GM20431 (cell line): ENCODE results near the gene GATAD2A.

Source experiments
- in situ Hi-C: fragments of 300-500 bp; cut with MseI, MboI; formaldehyde crosslinking; loops from one replicate; pipeline ENCODE4 v1.15.0; 2020; ENCODE audit warnings: low sequenced_read_pairs; ENCODE audit not compliant: unreplicated experiment

GATAD2A gene

GRCh38 chr19:19420570-19421298 is 15.3 kb downstream of the GATAD2A start:
- in situ Hi-C loops: no loop called here

DNA sequence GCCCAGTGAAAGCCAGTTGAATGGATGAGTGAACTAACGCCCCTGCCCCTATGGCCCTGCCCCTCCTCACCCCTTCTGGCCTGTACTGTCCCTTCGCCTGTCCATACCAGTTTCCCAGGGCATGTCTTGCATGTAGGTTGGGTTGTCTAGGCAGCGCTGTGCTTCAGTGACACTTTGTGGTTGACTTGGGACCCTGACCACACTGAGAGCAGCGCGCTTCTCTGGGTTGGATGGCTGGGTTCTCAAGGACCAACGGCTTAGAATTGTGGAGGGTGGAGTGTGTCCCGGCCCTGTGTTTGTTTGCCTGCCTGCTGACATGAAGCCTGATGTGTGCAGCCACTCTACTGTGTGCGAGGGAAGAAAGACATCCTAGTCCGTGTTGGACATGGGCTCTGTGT is 15.8 kb downstream of the GATAD2A start:
- in situ Hi-C loops: no loop called here

GRCh38 chr19:19422156-19422555 is 16.7 kb downstream of the GATAD2A start:
- in situ Hi-C loops: no loop called here

GRCh38 chr19:19423322-19423721 is 17.8 kb downstream of the GATAD2A start:
- in situ Hi-C loops: no loop called here

DNA sequence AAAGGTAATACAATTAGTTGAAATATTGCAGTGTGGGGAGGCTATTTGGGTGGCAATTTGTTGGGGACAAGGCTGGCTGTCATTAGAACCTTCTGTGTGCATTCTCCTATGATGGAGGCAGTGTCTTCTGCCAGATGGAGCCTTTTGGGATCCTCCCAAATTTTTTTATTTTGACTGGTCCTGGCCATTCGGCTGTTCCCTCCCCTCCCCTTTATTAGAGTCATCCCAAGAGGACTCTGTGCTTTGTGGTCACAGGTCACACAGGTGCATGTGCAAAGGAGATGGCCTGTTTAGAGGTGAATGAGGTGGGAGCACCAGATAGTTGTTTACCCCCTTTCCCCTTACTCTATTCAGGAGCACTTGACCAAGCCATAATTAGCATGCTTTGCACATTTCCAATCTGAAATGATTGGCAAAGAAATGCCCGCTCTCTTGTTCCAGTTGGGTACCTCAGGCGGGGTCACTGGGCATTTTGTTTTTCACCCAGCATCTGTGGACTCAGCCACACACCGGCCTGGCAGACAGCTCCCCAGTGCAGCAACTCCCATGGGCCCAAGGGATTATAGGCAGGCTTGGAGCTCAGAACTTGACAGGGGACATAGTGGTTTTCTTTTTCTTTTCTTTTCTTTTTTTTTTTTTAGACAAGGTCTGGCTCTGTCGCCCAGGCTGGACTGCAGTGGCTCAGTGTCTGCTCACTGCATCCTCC is 19.8 kb downstream of the GATAD2A start:
- in situ Hi-C loops: no loop called here

DNA sequence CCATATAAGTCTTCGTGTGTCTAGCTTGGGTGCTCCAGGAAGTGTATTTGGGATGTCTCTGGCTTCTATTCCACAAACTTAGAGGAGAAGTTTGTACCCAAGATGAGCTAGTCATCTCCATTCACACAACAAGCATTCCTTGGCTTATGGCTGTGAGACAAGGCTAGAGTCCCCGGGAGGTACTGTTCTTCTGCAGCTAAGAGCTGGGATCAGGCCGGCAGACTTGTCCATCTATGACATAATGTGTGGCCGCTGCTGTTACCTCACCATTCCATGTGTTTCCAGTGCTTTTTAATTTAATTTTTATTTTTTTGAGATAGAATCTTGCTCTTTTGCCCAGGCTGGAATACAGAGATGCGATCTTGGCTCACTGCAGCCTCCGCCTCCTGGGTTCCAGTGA is 20.7 kb downstream of the GATAD2A start:
- in situ Hi-C loops: no loop called here

- in situ Hi-C loops: no loop called here
Observed at GRCh38 chr19:19426799-19427198, 21.3 kb downstream of the GATAD2A start.

DNA sequence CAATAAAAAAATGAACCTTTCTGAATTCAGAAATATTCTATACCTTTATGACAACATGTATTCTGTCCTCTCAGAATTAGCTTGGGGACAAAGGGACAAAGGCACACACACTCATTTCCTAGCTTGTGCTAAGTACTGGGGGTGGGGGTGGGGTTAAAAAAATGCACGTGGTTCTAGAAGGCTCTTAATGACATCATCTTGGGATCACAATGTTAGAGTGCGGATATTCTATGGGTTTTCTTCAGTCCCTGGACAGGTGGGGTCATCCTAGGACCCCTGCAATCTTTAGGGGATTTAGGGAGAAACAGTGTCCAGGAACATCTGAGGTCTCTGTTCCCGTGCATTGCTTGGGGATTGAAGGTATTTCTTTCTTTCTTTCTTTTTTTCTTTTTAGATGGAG is 21.8 kb downstream of the GATAD2A start:
- in situ Hi-C loops: no loop called here

- in situ Hi-C loops: no loop called here
Observed at GRCh38 chr19:19427944-19428343, 22.5 kb downstream of the GATAD2A start.

DNA sequence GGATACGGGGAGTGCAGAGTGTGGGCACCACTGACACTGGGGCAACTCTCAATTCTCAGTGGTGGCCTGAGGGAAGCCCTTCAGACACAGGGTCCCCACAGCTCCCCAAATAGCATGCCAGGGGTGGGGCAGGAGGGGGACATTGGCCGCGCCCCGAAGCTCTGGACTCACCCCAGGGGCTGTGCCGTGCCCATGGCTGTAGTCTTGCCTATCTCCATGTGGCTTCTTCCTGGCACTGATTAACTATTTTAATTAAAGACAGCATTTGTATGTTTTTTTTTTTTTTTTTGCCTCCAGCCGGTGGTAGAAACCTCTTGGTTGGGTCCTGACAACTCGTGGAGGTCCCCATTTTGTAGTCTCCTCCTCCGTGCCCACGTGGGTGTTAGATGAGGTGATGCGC is 23.3 kb downstream of the GATAD2A start:
- in situ Hi-C loops: no loop called here

GRCh38 chr19:19429361-19429760 is 23.9 kb downstream of the GATAD2A start:
- in situ Hi-C loops: no loop called here

- in situ Hi-C loops: no loop called here
Observed at GRCh38 chr19:19432732-19433131, 27.3 kb downstream of the GATAD2A start.

DNA sequence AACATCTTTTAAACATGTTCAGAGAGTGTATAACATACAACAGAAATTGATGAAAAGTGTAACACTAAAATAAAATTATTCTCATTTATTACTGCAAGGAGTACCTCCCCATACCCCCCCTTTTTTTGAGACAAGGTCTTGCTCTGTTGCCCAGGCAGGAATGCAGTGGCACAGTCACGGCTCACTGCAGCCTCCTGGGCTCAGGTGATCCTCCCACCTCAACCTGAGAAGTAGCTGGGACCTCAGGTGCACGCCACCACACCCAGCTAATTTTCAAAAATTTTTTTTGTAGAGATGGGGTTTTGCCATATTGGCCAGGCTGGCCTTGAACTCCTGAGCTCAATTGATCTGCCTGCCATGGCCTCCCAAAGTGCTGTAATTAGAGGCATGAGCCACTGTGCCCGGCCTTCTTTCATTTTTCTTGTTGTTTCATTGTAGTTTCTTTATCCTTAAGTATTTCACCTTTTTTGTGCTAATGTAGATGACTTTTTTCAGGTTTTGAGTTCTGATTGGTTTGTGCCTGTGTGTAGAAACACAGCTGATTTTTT is 28.3 kb downstream of the GATAD2A start:
- in situ Hi-C loops: no loop called here

DNA sequence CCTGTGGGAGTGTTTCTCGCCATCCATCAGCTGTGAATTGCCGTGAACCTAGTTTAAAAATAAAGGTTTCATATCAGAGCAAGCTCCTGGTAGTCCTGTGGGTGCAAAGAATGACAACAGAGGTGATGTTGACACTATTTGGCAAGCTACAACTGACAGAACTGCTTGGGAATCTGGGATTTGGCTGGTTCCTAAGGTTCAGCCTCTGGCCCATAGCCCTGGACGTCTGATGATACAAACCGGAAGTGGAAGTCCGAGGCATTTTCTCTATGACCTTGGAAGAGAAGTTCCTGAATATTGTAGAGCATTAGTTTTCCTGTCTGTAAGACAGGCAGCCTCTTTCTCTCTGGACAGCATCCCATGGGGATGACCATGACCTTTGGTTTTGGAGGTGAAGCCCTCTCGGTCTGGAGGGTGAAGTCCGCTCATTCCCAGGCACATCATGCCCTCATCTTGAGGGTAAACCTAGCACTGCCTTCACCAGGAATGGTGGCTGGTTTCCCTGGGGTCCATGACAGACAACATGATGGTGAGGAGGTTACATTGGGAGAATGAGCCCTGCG is 29.1 kb downstream of the GATAD2A start:
- in situ Hi-C loops: no loop called here

DNA sequence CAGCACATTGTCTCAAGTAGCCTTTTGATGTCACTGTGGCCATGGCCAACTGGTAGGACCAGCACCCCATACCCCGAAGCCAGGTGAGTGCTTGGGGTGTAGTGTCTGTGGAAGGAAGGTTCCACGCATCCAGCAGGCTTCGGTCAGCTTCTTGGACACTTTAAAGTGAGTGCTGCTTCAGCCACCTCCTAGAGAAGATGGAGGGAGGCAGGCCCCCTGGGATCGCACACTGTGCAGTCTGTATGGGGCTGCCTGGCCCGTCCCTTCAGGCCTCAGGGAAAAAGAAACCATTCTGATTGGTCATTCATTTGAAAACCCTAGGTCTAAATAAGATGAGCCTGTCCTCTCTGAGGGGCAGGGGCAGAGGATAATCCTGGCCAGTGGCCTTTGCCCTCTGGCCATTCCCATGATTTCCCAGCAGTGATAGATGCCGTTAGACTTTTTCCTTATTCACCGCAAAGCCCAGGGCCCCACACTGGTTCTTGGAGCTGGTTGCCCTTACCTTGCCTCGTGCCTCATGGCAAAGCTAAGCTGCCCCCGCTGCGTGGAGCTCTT is 30.7 kb downstream of the GATAD2A start:
- in situ Hi-C loops: no loop called here

DNA sequence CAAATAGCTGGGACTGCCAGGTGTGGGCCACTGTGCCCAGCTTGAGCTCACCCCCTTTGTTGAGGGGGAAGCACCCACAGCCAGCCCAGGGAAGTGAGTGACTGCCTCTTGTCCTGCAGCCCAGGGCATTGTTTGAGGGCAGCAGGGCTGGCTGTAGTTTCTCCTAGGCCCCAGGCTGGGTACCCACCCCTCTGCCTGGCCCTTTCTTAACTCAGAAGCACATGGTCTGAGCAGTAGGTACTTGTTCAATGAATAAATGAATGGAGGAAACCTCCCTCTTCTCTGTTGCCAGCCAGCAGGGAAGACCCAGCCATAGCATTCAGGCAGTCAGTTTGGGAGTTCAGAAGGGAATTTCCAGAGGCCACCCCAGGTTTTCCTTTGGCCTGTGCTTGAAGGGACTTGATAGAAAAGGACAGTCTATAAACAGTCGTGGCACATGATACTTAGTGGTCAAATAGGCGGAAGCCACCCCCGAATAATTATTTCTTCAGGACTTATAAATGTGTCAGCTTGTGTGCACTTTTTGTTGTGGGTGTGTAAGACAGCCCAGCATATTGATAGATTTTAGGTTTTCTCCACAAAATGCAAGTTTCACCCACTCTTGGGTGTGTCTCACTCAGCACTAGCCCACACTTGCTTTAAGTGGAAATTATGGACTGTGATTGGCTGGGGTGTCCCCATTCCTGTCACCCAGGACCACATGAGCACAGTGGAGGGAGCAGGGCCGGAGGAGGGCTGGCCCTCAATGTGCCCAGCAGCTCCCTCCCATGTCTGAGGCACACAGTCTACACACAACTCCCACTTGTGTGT is 33.1 kb downstream of the GATAD2A start:
- in situ Hi-C loops: no loop called here

DNA sequence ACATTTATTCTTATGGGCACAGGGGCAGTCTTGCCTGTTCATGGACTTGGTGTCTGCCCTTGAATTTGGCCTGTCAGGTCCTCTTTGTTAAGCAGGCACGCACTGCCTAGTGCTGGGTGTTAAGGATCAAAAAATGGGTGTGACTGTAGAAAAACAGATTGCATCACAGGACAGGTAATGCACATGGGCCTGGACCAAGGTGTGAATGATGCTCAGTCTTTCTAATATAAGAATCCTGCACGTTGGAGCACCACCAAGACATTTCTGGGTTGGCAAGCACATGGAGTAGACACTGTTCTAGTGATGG is 33.7 kb downstream of the GATAD2A start:
- in situ Hi-C loops: no loop called here

DNA sequence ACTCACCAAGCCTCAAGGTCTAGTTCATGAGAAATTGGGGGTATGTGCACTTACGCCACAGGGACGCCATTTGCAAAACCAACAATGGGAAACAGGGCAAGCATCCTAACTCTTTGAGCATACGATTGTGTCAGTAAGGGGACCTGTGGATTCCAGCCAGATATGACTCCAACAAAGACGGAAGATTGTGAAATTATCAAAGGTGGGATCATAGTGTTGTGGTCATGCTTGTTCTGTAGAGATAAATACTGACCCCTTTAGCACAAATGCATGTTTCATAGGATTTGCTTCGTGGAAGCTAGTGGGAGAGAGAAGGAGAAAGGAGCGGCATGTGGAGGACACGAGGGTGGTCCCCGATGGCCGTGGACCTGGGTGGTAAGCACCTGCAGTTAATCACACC is 37.8 kb downstream of the GATAD2A start:
- in situ Hi-C loops: no loop called here

- in situ Hi-C loops: no loop called here
Observed at GRCh38 chr19:19443902-19444680, 38.6 kb downstream of the GATAD2A start.
